A549 (cell line): ENCODE data around the gene CIAO2B.
A peak's percentile ranks its signal among the peaks of the same experiment; 100 is the strongest.

Source experiments
- CBX2 ChIP-seq: fragments of 200-600 bp; sonication (generic); IDR thresholded peaks from 2 replicates; pipeline ENCODE4 v1.6.1; 2016; ENCODE audit warnings: low read depth, mild to moderate bottlenecking, borderline replicate concordance
- CEBPB ChIP-seq, 2 experiments: fragments of >200 bp in 1 of 2; sonication (Bioruptor Twin) in 1 of 2; formaldehyde crosslinking in 1 of 2; IDR thresholded peaks; 2 replicates each; pipeline ENCODE4 v1.6.1; 2012 to 2016
- EP300 ChIP-seq, 2 experiments: fragments of >200 bp; sonication (Bioruptor Twin); formaldehyde crosslinking; IDR thresholded peaks; 2 replicates in 1 of 2; 3 replicates in 1 of 2; pipeline ENCODE4 v1.6.1; 2016 to 2017
- JUNB ChIP-seq: fragments of >200 bp; sonication (Bioruptor Twin); formaldehyde crosslinking; IDR thresholded peaks from 2 replicates; pipeline ENCODE4 v1.6.1; 2016
- KDM1A ChIP-seq: fragments of 200-600 bp; sonication (generic); IDR thresholded peaks from 2 replicates; pipeline ENCODE4 v1.6.1; 2016; ENCODE audit warnings: low read depth, mild to moderate bottlenecking
- MAFK ChIP-seq: fragments of 450-650 bp; IDR thresholded peaks from 2 replicates; pipeline ENCODE4 v1.6.1; 2014; ENCODE audit not compliant: partially characterized antibody
- MYC ChIP-seq: IDR thresholded peaks from 2 replicates; pipeline ENCODE4 v1.6.1; 2012; ENCODE audit warnings: mild to moderate bottlenecking, inconsistent platforms, low read length, improper control_type of control experiment, borderline replicate concordance
- NR3C1 ChIP-seq: fragments of >200 bp; sonication (Bioruptor Twin); formaldehyde crosslinking; IDR thresholded peaks from 3 replicates; pipeline ENCODE4 v1.6.1; 2017
- POLR2A ChIP-seq: IDR thresholded peaks from 2 replicates; pipeline ENCODE4 v1.6.1; 2012; ENCODE audit warnings: mild to moderate bottlenecking, low read length
- RFX5 ChIP-seq: fragments of 450-650 bp; IDR thresholded peaks from 2 replicates; pipeline ENCODE4 v1.7.1; 2014; ENCODE audit warnings: antibody characterized with exemption, mild to moderate bottlenecking, moderate library complexity
- SMC3 ChIP-seq: fragments of >200 bp; sonication (Bioruptor Twin); formaldehyde crosslinking; IDR thresholded peaks from 3 replicates; pipeline ENCODE4 v1.6.1; 2018; ENCODE audit warnings: inconsistent platforms
- TF ChIP-seq, protein P1 (sequence below): fragments of >200 bp; sonication (Bioruptor Twin); formaldehyde crosslinking; IDR thresholded peaks from 3 replicates; pipeline ENCODE4 v1.5.1; 2016
- TF ChIP-seq, protein P2 (sequence below): fragments of 200-600 bp; sonication (generic); IDR thresholded peaks from 2 replicates; pipeline ENCODE4 v1.6.1; 2016; ENCODE audit warnings: antibody characterized with exemption, mild to moderate bottlenecking, moderate library complexity

DNA sequence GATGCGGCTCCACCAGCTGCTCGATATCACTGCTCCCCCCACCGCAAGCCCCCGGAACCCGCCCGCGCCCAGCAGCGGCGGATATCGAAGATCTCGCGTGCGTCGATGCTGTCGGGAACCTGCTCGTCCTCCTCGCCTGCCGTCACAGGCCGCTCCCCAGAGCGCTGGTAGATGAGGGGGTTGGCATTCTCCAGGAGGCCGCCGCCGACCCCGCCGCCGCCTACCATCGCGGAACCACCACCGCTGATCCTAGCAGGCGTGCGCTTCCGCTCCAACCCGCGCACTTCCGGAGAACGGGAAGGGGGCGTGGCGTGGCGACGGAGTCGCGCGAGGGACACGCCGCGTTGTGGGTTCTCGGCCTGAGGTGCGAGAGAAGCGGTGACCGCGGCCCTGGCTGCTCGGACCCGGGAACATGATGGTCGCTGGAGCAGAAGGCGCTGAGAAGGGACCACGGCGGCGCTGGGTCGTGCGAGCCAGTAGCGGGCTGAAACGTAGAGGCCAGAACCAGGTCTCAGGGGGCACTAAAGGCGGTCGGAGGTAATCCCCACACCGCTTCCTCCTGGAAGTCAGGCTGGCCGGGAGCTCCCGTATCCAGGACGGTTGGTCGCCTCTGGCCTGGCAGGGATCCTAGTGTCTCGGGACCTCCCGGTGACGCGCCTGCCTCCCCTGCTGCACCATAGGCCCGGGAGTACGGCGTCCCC lies at the start of gene CIAO2B:
- TF ChIP-seq, protein P1, sequence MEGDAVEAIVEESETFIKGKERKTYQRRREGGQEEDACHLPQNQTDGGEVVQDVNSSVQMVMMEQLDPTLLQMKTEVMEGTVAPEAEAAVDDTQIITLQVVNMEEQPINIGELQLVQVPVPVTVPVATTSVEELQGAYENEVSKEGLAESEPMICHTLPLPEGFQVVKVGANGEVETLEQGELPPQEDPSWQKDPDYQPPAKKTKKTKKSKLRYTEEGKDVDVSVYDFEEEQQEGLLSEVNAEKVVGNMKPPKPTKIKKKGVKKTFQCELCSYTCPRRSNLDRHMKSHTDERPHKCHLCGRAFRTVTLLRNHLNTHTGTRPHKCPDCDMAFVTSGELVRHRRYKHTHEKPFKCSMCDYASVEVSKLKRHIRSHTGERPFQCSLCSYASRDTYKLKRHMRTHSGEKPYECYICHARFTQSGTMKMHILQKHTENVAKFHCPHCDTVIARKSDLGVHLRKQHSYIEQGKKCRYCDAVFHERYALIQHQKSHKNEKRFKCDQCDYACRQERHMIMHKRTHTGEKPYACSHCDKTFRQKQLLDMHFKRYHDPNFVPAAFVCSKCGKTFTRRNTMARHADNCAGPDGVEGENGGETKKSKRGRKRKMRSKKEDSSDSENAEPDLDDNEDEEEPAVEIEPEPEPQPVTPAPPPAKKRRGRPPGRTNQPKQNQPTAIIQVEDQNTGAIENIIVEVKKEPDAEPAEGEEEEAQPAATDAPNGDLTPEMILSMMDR = no peak
- no peak for TF ChIP-seq RFX5
- TF ChIP-seq EP300 (IDR thresholded peaks at IDR 0.05) = no peak
- no peak for TF ChIP-seq KDM1A
- TF ChIP-seq JUNB = no peak
- TF ChIP-seq CBX2 = no peak
- TF ChIP-seq POLR2A = peak; percentile 94
- no peak for TF ChIP-seq CEBPB (IDR thresholded peaks at IDR 0.05)
- no peak for TF ChIP-seq MAFK
- peak; percentile 76; the same call in 1 of the 2 replicates for TF ChIP-seq MYC
- TF ChIP-seq NR3C1 = no peak
- no peak for TF ChIP-seq SMC3
- TF ChIP-seq, protein P2, sequence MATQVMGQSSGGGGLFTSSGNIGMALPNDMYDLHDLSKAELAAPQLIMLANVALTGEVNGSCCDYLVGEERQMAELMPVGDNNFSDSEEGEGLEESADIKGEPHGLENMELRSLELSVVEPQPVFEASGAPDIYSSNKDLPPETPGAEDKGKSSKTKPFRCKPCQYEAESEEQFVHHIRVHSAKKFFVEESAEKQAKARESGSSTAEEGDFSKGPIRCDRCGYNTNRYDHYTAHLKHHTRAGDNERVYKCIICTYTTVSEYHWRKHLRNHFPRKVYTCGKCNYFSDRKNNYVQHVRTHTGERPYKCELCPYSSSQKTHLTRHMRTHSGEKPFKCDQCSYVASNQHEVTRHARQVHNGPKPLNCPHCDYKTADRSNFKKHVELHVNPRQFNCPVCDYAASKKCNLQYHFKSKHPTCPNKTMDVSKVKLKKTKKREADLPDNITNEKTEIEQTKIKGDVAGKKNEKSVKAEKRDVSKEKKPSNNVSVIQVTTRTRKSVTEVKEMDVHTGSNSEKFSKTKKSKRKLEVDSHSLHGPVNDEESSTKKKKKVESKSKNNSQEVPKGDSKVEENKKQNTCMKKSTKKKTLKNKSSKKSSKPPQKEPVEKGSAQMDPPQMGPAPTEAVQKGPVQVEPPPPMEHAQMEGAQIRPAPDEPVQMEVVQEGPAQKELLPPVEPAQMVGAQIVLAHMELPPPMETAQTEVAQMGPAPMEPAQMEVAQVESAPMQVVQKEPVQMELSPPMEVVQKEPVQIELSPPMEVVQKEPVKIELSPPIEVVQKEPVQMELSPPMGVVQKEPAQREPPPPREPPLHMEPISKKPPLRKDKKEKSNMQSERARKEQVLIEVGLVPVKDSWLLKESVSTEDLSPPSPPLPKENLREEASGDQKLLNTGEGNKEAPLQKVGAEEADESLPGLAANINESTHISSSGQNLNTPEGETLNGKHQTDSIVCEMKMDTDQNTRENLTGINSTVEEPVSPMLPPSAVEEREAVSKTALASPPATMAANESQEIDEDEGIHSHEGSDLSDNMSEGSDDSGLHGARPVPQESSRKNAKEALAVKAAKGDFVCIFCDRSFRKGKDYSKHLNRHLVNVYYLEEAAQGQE = peak; percentile 66
